ELF-1 (cell line): ENCODE results near the gene RETN.

Experiments
- DNase-seq: peaks from one replicate; pipeline ENCODE4 v3.0.0-alpha.2; 2016; ENCODE audit warnings: low read depth, low spot score

Gene RETN

GRCh38 chr19:7637374-7638256 is 31.2 kb upstream of the RETN start:
- peak; percentile 22 for DNase-seq

GRCh38 chr19:7638802-7639465 is 29.9 kb upstream of the RETN start:
- no peak for DNase-seq

DNA sequence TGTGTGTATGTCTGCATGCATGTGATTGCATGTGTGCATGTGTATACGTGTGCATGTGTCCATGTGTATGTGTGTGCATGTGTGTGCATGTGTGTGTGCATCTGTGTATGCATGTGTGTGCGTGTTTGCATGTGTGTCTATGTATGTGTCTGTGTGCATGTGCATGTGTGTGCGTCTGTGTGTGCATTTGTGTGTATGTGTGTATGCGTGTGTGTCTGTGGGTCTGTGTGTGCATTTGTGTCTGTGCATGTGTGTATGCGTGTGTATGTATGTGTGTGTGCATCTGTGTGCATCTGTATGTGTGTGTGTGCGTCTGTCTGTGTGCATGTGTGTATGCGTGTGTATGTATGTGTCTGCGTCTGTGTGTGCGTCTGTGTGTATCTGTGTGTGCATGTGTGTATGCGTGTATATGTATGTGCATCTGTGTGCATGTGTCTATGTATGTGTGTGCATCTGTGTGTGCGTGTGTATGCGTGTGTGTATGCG is 28.9 kb upstream of the RETN start:
- no peak for DNase-seq

DNA sequence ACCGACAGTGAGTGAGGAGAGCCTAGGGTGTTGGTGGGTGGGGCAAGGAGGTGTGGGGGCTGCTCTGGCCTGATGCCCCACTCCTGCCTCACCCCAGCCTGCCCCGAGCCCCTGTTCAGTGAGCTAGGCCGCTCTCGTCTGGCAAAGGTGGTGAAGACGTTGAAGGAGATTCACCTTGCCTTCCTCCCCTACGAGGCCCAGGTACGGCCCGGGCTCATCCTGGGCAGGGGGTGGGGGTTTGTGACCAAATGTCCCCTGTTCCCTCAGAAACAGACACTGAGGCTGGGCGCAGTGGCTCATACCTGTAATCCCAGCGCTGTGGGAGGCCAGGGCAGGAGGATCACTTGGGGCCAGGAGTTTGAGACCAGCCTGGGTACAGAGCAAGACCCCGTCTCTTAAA is 28.0 kb upstream of the RETN start:
- DNase-seq: no peak

GRCh38 chr19:7641290-7642276 is 27.3 kb upstream of the RETN start:
- no peak for DNase-seq

DNA sequence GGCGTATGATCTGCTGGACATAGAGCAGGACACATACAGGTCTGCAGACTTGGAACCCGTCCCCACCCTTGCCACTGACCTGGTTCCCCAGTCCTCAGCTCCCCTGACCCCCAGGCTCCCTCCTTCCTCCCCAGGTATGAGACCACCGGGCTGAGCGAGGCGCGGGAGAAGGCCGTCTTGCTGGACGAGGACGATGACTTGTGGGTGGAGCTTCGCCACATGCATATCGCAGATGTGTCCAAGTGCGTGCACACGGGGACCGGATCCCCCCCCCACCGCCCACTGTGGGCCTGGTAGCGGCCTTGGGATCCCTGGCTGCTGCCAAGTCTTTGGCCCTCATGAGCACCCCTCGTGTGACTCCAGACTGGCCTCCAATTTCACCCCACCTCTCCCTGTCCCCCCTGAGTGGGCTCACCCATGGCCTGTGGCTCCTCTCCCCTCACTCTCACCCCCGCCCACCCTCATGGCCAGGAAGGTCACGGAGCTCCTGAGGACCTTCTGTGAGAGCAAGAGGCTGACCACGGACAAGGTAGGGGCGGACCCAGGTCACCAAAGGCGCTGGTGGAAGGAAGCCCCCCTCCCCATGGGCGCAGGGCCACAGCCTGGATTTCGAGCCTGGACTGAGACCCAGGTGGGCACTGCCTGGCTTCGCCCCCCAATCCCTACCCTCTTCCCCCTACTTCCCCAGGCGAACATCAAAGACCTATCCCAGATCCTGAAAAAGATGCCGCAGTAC is 26.4 kb upstream of the RETN start:
- DNase-seq: no peak

- no peak for DNase-seq
Observed at GRCh38 chr19:7643031-7643415, 25.8 kb upstream of the RETN start.

DNA sequence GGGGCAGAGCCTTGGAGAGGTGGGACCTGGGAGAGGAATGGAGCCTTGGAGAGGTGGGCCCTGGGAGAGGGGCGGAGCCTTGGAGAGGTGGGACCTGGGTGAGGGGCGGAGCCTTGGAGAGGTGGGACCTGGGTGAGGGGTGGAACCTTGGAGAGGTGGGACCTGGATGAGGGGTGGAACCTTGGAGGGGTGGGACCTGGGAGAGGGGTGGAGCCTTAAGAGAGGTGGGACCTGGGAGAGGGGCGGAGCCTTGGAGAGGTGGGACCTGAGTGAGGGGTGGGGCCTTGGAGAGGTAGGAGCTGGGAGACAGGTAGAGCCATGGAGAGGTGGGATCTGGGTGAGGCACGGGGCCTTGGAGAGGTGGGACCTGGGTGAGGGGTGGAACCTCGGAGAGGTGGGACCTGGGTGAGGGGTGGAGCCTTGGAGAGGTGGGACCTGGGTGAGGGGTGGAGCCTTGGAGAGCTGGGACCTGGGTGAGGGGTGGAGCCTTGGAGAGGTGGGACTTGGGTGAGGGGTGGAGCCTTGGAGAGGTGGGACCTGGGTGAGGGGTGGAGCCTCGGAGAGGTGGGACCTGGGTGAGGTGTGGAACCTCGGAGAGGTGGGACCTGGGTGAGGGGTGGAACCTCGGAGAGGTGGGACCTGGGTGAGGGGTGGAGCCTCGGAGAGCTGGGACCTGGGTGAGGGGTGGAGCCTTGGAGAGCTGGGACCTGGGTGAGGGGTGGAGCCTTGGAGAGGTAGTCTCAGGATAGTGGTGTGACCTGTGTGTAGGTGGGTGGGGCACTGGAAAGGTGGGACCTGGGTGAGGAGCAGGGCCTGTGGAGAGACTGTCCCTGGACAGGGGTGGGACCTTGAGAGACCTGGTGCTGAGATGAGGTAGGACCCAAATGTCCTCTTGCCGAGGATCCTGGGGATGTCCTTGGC is 25.0 kb upstream of the RETN start:
- peak; percentile 81 for DNase-seq

- no peak for DNase-seq
Observed at GRCh38 chr19:7644550-7644877, 24.3 kb upstream of the RETN start.

- DNase-seq: no peak
Observed at GRCh38 chr19:7645163-7645562, 23.7 kb upstream of the RETN start.

GRCh38 chr19:7645656-7646425 is 23.0 kb upstream of the RETN start:
- no peak for DNase-seq

DNA sequence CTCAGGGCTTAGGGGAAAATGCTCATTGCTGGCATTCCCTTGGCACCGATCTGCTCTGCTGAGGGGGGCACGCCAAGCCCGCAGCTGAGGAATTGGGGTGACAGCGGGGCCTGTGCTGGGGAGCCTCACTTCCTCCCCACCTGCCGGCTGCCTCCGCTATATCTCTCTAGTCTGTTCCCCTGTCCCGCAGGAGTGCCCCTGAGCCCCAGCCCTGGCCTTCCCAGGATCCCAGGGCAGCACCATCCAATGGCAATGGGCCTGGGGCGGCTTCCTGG is 22.5 kb upstream of the RETN start:
- DNase-seq: no peak

- no peak for DNase-seq
Observed at GRCh38 chr19:7647156-7647555, 21.7 kb upstream of the RETN start.

DNA sequence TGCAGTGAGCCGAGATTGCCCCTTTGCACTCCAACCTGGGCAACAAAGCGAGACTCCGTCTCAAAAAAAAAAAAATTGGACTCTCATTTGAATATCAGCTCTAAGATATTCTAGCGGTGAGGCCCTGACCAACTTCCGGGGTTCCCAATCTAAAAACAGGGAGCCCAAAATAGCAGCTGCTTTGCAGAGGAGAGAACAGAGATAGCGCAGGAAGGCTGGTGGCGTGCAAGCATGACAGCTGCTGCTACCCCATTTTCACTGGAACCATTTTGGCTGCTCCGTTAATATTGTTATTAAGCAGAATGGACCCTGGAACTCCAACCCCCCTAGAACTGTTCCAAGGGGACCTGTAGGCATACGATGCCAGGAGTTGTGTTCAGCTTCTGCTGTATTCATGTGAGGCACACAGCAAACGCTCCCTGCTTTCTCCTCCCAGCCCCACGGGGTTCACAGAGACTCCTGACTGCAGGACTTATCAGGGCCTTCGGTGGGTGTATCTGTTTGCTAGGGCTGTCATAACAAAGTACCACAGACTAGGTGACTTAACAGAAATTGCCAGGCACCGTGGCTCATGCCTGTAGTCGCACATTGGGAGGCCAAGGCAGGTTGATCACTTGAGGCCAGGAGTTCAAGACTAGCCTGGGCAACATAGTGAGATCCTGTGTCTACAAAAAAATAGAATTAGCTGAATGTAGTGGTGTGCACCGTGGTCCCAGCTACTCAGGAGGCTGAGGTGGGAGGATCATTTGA is 20.4 kb upstream of the RETN start:
- no peak for DNase-seq

GRCh38 chr19:7650148-7650547 is 18.7 kb upstream of the RETN start:
- no peak for DNase-seq

GRCh38 chr19:7652061-7652641 is 16.7 kb upstream of the RETN start:
- DNase-seq: peak; percentile 92

DNA sequence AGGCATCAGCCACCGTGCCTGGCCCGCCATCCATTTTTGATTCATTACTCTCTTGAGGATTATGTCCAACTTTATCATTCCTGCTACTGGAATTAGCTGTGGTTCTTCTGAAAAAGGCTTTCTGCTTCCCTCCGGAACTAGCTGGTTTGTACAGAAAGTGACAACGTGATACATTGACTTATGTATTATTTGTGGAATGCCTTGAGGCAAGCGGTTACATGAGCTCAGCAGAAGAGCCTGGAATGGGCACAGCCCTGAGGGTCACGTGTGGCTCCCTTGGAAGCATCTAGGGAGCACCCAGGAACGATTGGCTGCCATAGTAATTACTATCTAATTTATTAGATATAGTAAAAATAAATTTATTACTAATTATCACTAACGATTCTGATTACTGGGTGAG is 14.4 kb upstream of the RETN start:
- DNase-seq: no peak

DNA sequence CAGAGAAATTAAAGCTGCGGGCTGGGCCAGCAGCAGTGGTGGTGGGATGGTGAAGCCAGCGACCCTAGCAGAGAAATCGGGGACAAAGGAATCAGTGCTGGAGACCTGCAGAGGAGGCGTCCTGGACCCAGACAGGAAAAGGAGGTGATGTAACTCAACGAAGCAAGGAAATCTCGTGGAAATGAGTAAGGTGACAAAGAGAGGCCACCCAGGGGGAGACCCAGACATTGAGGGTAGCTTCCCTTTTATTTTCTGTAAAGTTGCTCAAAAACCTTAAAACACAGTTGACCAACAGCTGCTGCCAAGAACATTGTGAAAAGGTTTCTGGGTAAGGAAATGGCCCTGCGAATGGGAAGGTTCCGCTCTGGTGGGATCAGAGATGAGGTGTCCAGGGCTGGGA is 13.3 kb upstream of the RETN start:
- DNase-seq: no peak
